K562 (cell line): ENCODE results near the gene CACNA2D2. TPM values are rescaled to one million over a fixed set of nuclear protein-coding genes. Genes with fewer than 3 reads are reported as not detected.

ENCODE experiments used
- BCLAF1 ChIP-seq, 2 experiments: fragments of 450-650 bp in 1 of 2; IDR thresholded peaks; 2 replicates each; pipeline ENCODE4 v1.6.1; 2011 to 2017; ENCODE audit warnings: low read depth in 2 of 2, antibody characterized with exemption in 1 of 2, borderline replicate concordance in 1 of 2, low read length in 1 of 2, mild to moderate bottlenecking in 1 of 2, mixed read lengths in 1 of 2; ENCODE audit not compliant: control insufficient read depth in 1 of 2
- E2F5 ChIP-seq: sonication (generic); formaldehyde crosslinking; IDR thresholded peaks from 2 replicates; pipeline ENCODE4 v1.8.0; 2022; ENCODE audit warnings: mild to moderate bottlenecking, missing genetic modification reagents
- ELK3 ChIP-seq: fragments of 450-650 bp; formaldehyde crosslinking; IDR thresholded peaks from 2 replicates; pipeline ENCODE4 v1.4.0; 2020; ENCODE audit warnings: mild to moderate bottlenecking
- EWSR1 ChIP-seq: fragments of 450-650 bp; IDR thresholded peaks from 2 replicates; pipeline ENCODE4 v1.6.1; 2018; ENCODE audit warnings: borderline replicate concordance, mild to moderate bottlenecking, low read depth, moderate library complexity; ENCODE audit not compliant: partially characterized antibody
- RNF219 ChIP-seq: fragments of 250-450 bp; sonication (Bioruptor Pico); IDR thresholded peaks from 2 replicates; pipeline ENCODE4 v1.5.0; 2022; ENCODE audit warnings: mild to moderate bottlenecking
- STAT6 ChIP-seq: sonication (generic); formaldehyde crosslinking; IDR thresholded peaks from 2 replicates; pipeline ENCODE4 v1.8.1; 2023; ENCODE audit warnings: mild to moderate bottlenecking, missing genetic modification reagents
- THAP7 ChIP-seq: fragments of 250-450 bp; sonication (Bioruptor Pico); IDR thresholded peaks from 2 replicates; pipeline ENCODE4 v1.5.0; 2021
- ZBTB5 ChIP-seq: fragments of 450-650 bp; IDR thresholded peaks from 2 replicates; pipeline ENCODE4 v1.6.1; 2017; ENCODE audit warnings: antibody characterized with exemption
- ZNF398 ChIP-seq: fragments of 250-450 bp; sonication (Bioruptor Pico); IDR thresholded peaks from 2 replicates; pipeline ENCODE4 v1.8.0; 2021; ENCODE audit warnings: moderate library complexity, mild to moderate bottlenecking, inconsistent platforms
- polyA plus RNA-seq, 8 experiments: library from polyadenylated mRNA; depleted of rRNA in 4 of 8; stranded (reverse) in 5 of 8; unstranded in 3 of 8; fragments of >200 nt; fragmentation: Nextera tagmentation in 2 of 8; fragmentation: Illumina TruSeq in 1 of 8; extraction: Ambion mirVana in 2 of 8; extraction: Trizol in 1 of 8; gene quantifications; 2 replicates each; pipeline versions ENCODE4 v1.2.1 to v1.2.3, GENCODE V29; 2011 to 2014; ENCODE audit warnings: inconsistent platforms in 1 of 8, missing spikeins in 1 of 8
- total RNA-seq, 7 experiments: library from RNA; depleted of rRNA in 6 of 7; stranded (reverse); fragments of >200 nt in 6 of 7; fragmentation: Illumina TruSeq in 2 of 7; extraction: Trizol in 2 of 7; gene quantifications; 2 replicates each; pipeline versions ENCODE4 v1.2.1 to v1.2.3, GENCODE V29; 2011 to 2021; ENCODE audit warnings: low replicate concordance in 1 of 7

CACNA2D2 gene
- total and polyA plus RNA-seq, 9 of the 15 experiments (the other 6 are each of a cell fraction or from before 2014, with no cell fraction given), result 0.11 to 0.58 (median 0.36) TPM; not detected in 2

- TF ChIP-seq BCLAF1 (IDR thresholded peaks at IDR 0.05; ENCODE audit: borderline replicate concordance in 1 of 2, control insufficient read depth in 1 of 2, low read depth in 2 of 2, low read length in 1 of 2) (no peak), RNF219 (CRISPR knock-in tag) (no peak), ELK3 (CRISPR knock-in tag) (no peak), E2F5 (CRISPR knock-in tag) (no peak; the same call in 1 of the 2 replicates), EWSR1 (no peak), STAT6 (CRISPR knock-in tag) (no peak), ZNF398 (no peak), ZBTB5 (no peak), THAP7 (CRISPR knock-in tag) (no peak)
Measured at GRCh38 chr3:50350527-50351322, 152.7 kb downstream of the CACNA2D2 start, which contains the start of the genes CYB561D2 and NPRL2 (continued).
